HG03521 (cell line): ENCODE results near the gene TEDDM1.
"Not testable (repeated sequence)": the region's sequence is repeated elsewhere in the genome, so short reads cannot be mapped to it uniquely, and the experiment has no call there.

Experiments
- ATAC-seq: cut with Tn5 transposase; IDR thresholded peaks from one replicate; pipeline ENCODE4 v1.9.1; 2021; ENCODE audit warnings: mild to moderate bottlenecking, moderate library complexity; ENCODE audit not compliant: unreplicated experiment

The TEDDM1 gene

DNA sequence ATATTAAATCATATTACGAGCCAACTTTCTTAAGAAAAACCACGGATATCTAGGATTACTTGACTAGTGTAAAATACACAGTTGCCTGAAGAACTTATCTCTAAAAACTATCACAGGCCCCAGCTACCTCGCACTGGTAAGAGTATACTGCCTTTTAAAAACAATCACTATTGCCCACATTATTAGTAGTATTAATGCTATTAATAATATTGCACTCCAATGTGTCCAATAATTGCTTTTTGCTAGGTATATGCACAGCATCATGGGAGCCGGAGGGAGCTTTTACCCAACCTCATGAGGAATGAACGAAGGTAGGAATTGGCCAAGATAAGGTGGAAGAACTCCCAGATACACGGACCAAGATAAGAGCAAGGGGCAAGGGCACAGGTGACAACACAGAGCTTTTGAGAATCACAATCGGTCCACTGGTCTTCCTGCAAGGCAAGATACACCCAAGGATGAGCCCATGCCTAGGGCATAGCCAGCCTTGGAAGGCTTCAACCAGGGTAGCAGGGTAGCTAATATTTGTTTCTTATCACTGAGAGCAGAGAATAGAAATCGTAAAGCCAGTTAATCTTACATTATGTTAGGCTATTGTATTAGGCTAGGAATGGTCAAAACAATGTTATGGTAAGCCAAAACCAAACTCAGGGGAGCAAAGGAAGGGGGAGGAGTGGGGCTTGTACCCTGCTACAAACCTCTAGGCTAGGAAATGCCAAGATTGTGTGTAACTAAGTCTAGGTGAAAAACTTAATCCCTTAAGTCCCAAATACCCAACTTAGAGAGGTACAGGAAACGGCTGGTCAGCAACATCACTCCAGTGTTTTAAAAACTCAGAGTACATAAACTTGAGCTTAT is 18.3 kb downstream of the TEDDM1 start:
- ATAC-seq = no peak

DNA sequence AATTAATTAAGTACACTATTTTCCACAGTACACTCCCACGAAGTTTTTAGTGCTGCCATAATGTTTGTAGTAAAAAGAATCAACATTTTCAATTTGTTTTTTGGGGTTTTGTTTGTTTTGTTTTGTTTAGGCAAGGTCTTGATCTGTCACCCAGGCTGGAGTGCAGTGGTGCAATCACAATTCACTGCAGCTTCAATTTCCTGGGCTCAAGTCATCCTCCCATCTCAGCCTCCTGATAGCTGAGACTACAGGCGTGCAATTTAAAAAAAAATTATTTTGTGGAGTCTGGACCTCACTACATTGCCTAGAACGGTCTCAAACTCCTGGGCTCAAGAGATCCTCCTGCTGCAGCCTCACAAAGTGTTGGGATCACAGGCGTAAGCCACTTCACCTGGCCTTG is 20.3 kb downstream of the TEDDM1 start:
- no peak for ATAC-seq

DNA sequence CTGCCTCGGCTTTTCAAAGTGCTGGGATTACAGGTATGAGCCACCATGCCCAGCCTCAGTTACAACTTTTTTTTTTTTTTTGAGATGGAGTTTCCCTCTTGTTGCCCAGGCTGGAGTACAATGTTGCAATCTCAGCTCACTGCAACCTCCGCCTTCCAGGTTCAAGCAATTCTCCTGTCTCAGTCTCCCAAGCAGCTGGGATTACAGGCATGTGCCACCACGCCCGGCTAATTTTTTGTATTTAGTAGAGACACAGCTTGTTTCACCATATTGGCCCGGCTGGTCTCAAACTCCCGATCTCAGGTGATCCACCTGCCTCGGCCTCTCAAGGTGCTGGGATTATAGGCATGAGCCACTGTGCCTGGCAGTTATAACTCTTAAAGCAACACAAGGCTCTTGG is 20.7 kb downstream of the TEDDM1 start:
- ATAC-seq = not testable (repeated sequence)

DNA sequence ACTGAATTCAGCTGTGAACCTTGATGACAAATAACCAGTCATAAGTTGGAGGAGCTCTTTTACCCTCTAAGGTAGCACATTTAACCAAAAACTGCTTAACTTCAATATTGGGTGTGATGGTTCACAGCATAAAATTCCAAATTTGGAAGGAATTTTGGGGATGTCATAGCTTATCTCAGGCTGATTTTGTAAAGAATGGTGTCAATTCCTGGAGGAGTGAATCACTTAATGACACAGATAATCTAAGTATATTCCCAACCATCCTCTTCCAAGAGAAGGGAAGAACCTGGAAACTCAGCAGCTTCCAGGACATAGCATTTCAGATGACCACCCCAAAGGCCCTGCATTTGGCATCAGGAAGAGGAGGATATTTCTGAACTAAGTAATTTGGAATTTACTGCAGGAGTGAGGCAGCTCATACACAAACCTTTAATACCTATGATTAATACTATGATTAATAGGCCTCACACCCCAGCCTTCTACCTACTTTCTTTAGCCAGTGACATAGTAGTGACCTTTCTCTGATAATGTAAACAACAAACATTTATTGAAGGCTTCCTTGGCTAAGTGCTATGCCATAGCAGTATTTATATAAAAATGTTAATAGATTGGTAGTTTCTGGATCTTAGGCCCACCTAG is 23.4 kb downstream of the TEDDM1 start:
- no peak for ATAC-seq

DNA sequence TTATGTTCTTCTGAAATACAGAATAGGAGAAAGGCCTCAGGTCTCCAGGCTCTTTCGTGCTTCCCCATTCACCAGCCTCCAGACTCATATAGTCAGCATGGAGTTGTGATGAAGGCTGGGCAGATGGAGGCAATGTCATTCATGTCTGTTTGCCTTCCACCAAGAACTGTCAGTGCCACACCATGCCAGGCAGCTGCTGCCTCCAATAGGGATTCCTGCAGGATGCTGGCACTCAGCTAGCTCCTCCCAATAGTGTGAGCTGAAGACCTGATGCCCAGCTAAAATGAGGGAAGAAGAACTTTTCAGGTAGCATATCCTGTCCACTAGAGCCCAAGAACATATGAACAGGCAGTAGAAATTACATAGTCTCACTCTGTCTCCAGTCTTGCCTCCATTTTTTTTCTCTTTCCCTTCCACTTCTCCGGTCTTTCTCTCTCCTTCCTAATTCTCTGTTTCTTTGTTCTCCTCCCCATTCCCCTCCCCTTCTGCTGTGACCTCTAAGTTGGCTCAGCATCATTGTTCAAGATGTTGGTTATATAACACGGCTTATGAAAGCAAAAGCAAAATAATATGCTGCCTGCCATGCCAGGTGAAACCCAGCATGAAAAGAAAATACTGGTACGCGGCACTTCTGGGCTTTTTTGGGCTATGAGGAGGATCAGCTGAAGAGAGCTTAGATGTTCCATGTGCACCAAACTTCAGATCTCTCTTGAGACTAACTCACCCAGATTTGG is 26.2 kb downstream of the TEDDM1 start:
- no peak for ATAC-seq

DNA sequence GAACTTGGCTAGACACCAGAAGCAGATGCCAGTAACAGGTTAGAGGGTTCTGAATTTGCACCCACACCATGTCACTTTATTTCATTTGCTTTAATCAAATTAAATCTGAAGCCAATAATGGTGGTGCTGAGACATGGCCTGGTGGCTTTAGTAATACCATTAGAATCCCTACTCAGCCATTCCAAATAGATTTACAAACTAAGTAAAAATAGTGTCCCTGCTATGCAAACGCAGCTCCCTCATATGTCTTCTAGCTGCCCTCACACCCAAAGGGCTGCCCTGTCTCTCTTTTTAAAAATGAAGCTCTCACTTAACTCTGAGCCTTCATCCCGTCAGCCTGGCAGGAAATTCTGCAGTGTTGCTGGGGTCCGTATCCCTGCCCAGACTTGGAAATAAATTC is 29.9 kb downstream of the TEDDM1 start:
- no peak for ATAC-seq

DNA sequence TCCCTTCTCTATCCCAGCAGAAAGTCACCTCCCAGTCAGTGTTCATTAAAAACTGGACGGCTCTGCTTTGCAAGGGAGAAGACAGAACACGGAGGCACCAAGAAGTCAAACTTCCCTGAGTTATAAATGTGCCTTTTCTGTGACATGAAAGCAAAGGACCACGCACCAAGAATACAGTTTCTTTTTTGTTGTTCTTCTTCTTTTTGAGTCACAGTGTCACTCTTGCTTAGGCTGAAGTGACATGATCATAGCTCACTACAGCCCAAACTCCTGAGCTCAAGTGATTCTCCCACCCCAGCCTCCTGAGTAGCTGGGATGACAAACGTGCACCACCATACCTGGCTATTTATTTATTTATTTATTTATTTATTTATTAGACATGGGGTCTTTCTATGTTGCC is 31.6 kb downstream of the TEDDM1 start:
- ATAC-seq = no peak

DNA sequence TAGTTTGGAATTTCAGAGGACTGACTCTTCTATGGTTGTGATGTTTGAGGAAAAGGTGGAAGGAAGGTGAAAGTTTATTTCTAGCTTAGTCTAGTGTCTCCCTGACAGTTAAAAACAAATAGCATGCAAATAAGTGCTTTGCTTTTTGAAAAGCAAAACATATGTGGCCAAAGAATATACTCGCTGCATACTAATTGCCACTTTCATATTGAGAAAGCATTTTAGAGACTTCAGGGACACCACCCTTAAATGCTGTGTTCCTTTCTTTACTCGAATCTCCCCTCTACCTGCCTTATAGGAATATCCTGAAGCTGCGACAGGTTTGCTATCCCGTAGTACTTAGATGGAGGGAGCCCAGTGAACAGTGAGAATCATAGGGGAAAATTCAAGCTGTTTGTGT is 32.1 kb downstream of the TEDDM1 start:
- no peak for ATAC-seq

DNA sequence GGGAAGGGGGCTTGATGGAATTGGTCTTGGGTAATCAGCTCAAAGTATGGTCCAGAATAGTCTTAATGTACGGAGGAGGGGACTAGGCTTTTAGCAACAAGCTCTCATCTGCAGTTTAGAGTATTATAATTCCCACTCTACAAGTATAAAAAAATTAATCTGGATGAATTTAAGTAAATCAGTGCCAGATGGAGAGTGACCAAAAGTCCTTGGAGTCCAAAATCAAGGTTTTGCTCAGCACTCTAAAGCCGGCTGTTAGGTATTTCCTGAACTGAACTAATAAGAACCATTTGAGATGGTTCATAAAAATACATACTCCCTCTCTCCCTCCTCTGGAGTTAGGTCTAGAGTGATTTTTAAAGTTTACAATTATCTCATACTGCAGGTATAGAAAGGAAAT is 32.5 kb downstream of the TEDDM1 start:
- no peak for ATAC-seq

DNA sequence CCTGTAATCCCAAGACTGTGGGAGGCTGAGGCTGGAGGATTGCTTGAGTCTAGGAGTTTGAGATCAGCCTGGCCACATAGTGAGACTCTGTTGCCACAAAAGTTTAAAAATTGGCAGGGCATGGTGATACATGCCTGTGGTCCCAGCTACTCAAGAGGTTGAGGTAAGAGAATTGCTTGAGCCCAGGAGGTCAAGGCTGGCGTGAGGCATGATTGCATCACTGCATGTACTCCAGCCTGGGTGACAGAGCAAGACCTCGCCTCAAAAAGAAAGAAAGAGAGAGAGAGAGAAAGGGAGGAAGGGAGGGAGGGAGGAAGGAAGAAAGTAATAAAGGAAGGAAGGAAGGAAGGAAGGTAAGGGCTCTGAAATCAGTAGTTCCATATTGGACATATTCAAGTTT is 33.9 kb downstream of the TEDDM1 start:
- no peak for ATAC-seq

DNA sequence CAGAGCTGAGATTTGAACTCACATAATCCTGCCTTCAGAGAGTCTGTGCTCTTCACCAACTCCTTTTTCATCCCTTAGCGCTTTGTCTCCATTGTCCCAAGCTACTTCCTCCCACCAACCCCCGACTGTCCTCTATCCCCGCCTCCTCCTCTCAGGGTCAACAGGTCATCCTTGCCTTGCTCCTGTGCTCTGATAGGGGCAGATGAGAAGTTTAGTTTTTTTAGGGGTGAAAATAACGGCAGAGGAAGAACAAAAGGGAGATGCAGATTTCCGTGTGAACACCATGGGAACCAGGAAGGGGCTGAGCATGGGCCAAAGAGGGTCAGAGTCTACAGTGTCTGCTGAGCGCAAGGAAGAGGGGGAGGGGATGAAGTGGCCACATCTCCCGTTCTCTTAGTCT is 40.8 kb downstream of the TEDDM1 start:
- no peak for ATAC-seq

DNA sequence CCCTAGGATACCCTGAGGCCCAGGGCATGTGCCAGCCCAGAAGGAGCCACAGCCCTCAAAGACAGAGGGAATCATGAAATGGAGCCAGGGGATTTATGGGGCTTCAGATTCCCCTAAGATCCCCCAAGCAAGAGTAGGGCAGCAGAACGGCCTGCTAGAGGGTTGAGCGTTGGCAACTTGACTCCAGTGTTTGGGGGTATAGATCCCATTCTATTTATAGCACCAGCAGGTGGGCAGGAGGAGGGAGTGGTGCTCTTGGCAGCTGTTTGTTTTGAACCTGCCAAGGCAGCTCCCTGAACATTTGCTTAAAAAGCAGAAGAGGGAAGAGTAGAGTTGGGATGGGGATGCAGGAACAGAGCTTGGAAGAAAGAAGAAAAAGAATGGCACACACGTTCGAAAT is 42.6 kb downstream of the TEDDM1 start:
- no peak for ATAC-seq

DNA sequence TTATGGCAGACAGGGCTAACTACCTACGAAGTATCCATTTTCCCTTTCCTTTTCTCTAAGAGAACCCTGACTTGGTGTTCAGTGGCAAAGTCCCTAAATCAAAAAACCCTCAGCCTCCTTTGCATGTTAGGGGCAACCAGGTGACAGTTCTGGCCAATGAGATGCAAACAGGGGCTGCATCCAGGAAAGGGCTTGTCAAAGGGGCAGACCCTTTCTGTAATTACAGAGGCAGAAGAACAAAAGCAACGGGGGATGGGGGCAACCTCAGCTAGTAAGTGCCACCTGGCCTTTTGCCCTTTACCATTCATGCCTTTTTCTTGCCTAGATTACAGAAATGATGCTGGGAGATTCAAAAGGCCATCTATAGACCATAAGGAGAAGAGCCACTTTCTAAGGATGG is 43.3 kb downstream of the TEDDM1 start:
- no peak for ATAC-seq

DNA sequence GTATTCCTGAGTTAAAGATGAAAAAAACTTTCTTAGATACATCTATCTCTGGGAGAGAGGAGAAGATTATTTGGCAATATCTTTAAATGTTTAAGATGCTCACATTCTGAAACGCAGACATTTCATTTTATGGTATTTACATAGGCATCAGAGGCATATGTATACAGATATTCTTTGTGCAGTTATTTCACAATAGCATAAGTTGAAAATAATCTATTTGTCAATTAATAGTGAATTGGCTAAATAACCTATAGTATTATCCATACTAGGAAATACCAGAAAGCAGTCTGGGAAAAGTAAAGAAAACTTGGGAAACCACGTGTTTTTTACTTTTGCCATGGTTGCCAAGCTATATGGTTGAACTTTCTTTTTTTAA is 44.8 kb downstream of the TEDDM1 start:
- no peak for ATAC-seq

DNA sequence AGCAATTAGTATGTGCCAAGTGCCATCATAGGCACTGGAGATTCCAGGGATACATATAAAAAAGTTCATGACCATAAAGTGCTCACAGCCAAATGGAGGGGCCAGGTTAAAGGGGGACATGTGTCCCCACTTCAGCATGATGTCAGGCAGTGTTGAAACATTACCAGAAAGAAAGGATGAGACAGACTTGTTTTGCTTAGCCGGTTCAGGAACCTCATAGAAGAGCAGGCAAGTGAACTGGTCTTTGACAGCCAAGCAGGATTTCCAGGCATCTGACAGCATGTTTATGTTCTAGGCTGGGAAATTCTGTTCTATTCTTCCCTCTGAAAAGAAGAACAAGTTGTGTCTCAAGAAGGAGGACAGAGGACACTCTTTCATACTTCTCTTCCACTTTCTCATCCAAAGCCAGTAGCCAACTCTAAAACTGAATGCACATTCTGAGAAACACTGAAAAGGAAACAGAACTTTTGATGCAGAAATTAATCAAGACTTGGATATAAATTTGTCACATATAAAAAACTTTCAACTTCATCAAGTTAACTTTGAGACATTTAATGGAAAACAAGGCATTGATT is 48.6 kb downstream of the TEDDM1 start:
- no peak for ATAC-seq

DNA sequence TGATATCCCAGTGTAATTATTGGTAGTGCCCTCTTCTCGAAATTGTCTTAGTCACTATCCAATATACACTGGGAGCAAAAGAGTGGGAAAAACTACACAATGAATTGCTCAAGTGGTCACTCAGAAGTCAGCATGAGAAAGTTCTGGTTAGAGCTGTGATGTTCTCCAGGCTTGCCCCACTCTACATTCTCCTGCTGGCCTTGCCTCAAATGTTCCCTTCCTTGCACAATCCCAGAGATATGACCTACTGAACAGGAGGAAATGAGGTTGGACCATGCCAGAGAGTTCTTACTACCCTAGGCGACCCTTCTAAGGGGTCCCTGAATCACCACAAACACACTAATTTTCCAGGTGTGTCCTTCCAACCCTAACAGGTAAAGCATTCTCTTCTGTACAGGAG is 49.6 kb downstream of the TEDDM1 start:
- no peak for ATAC-seq

DNA sequence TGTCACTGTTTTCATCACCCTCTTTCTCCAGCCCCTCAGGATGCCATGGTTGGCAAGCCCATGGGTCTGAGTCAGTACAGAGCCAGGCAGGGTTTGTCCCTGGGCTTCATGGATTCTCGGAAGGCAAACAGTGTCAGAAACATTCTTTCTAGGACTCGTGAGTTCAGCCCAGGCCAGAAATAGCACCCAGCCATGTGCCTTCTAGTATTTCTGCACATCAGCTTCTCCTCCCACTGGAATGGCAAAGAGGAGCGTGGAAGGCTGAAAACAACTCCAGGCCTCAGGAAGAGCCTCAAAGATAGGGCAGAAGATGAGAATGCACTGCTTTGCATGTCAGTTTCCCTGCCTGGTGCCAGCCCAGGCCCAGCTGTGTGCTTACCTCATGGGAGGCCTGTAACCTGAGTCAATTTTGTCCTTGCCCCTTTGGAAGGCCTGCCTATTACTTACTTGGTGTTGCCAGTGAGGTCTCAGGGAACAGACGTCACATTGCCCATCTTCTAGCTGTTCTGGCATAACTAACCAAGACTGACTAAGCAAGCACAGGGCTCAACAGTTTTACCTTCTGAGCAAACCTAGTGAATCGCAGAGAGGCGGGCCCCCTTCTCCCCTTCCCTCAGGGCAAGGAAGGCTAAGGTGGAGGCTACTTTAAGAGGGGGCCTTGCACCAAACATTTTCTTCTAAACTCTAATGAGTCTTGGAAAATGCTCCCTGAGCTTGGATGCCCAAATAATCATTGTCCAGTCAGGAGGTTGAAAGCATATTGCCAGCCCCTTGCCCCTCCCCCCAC is 51.3 kb downstream of the TEDDM1 start:
- no peak for ATAC-seq
